ENCODE results near the gene KAZN.

KAZN gene

DNA sequence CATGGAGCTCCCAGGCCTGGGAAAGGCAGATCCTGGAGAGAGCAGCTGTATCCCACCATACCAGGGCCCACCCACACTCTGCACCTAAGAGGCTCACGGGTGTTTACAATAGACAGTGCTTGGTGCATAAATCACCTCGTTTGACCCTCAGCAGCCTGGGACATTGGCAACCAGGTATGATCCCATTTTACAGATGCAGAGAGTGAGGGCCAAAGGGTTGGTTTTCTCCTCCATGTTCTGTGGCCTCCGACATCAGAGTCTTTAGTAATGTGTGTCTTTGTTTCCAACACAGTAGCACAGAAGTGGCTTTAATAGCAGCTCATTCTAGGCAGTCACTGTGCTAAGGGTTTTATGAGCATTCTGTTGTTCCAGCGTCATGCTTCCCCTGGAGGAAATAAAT, 176.5 kb downstream of the KAZN start:
- no peak for DNase-seq
- Histone ChIP-seq H3K79me2 (ENCODE audit: control insufficient read depth, insufficient read depth, low read length, poor library complexity) (no peaks in the 10 kb centered on the region), H4K12ac (ENCODE audit: low read depth, low read length) (no peak overlapping the region), H2AFZ (ENCODE audit: insufficient read depth, low read length, poor library complexity) (no peak overlapping the region), H4K8ac (ENCODE audit: low read depth, low read length) (no peak overlapping the region), H3K23ac (ENCODE audit: low read length) (no peak overlapping the region), H3K14ac (ENCODE audit: low read length) (no peak overlapping the region), H3K4me3 (ENCODE audit: low read depth, low read length) (no peak overlapping the region), H2BK120ac (ENCODE audit: insufficient read depth, low read length, poor library complexity) (no peak overlapping the region), H3K18ac (ENCODE audit: low read length) (no peak overlapping the region), H2AK5ac (ENCODE audit: low read length) (no peak overlapping the region), H4K91ac (ENCODE audit: low read depth, low read length) (no peak overlapping the region), H3K4ac (ENCODE audit: low read depth, low read length) (no peak overlapping the region), H2BK12ac (ENCODE audit: low read length) (no peak overlapping the region), H3K27ac (ENCODE audit: low read depth, low read length) (no peak overlapping the region), H3K4me1 (ENCODE audit: control insufficient read depth in 1 of 2, insufficient read depth in 2 of 2, low read length in 2 of 2) (peaks cover 0 to 2% of the 10 kb centered on the region in 2 experiments), H3K4me2 (ENCODE audit: low read length) (no peak overlapping the region), H3K9ac (ENCODE audit: low read length) (no peak overlapping the region), H3K79me1 (ENCODE audit: low read length) (no peaks in the 10 kb centered on the region), H3K9me3 (ENCODE audit: insufficient read depth, low read depth, low read length) (peaks cover 2% of the 10 kb centered on the region), H3K27me3 (ENCODE audit: insufficient read depth, low read length) (no peaks in the 10 kb centered on the region), H2BK5ac (ENCODE audit: low read depth, low read length, poor library complexity) (no peak overlapping the region), H3K36me3 (ENCODE audit: control insufficient read depth in 1 of 2, insufficient read depth in 2 of 2, low read length in 2 of 2) (no peaks in the 10 kb centered on the region)
- no CpG with 5 or more reads among the region's 4 CpGs for WGBS (ENCODE audit: extremely low coverage, insufficient coverage, insufficient read length)

DNA sequence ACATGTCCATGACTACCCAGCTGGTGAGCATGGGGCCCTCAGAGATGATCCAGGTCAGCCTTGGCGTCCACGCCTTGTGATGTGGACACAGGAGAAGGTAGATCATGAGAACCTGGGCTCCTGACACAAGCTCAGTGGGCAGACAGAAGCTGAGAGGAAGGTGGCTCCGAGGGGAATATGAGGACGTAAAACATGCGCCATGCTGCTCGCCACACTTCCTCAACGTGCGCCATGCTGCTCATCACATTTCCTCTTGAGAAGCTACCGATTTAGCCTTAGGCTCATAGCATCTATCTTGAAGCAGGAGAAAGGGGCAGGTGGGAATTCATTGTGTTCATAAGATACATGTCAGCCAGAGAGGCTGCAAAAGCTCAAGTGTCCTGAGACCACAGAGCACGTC, 176.9 kb downstream of the KAZN start:
- H3K4me1 ChIP-seq (ENCODE audit: control insufficient read depth in 1 of 2, insufficient read depth in 2 of 2, low read length in 2 of 2): peaks cover 0 to 2% of the 10 kb centered on the region in 2 experiments
- no peak overlapping the region for H3K4me2 ChIP-seq (ENCODE audit: low read length)
- no peaks in the 10 kb centered on the region for H3K79me1 ChIP-seq (ENCODE audit: low read length)
- H3K4ac ChIP-seq (ENCODE audit: low read depth, low read length): no peak overlapping the region
- H2AFZ ChIP-seq (ENCODE audit: insufficient read depth, low read length, poor library complexity): no peak overlapping the region
- H2BK5ac ChIP-seq (ENCODE audit: low read depth, low read length, poor library complexity): no peak overlapping the region
- no peak overlapping the region for H2BK12ac ChIP-seq (ENCODE audit: low read length)
- no peak overlapping the region for H4K12ac ChIP-seq (ENCODE audit: low read depth, low read length)
- H2AK5ac ChIP-seq (ENCODE audit: low read length): no peak overlapping the region
- no peak for DNase-seq
- WGBS (ENCODE audit: extremely low coverage, insufficient coverage, insufficient read length): no CpG with 5 or more reads among the region's 10 CpGs
- H3K27me3 ChIP-seq (ENCODE audit: insufficient read depth, low read length): no peaks in the 10 kb centered on the region
- H3K9me3 ChIP-seq (ENCODE audit: insufficient read depth, low read depth, low read length): peaks cover 2% of the 10 kb centered on the region
- H3K18ac ChIP-seq (ENCODE audit: low read length): no peak overlapping the region
- no peak overlapping the region for H4K8ac ChIP-seq (ENCODE audit: low read depth, low read length)
- H3K14ac ChIP-seq (ENCODE audit: low read length): no peak overlapping the region
- H3K79me2 ChIP-seq (ENCODE audit: control insufficient read depth, insufficient read depth, low read length, poor library complexity): no peaks in the 10 kb centered on the region
- H3K9ac ChIP-seq (ENCODE audit: low read length): no peak overlapping the region
- no peak overlapping the region for H3K23ac ChIP-seq (ENCODE audit: low read length)
- H3K36me3 ChIP-seq (ENCODE audit: control insufficient read depth in 1 of 2, insufficient read depth in 2 of 2, low read length in 2 of 2): no peaks in the 10 kb centered on the region
- no peak overlapping the region for H3K27ac ChIP-seq (ENCODE audit: low read depth, low read length)
- no peak overlapping the region for H3K4me3 ChIP-seq (ENCODE audit: low read depth, low read length)
- H4K91ac ChIP-seq (ENCODE audit: low read depth, low read length): no peak overlapping the region
- H2BK120ac ChIP-seq (ENCODE audit: insufficient read depth, low read length, poor library complexity): no peak overlapping the region

DNA sequence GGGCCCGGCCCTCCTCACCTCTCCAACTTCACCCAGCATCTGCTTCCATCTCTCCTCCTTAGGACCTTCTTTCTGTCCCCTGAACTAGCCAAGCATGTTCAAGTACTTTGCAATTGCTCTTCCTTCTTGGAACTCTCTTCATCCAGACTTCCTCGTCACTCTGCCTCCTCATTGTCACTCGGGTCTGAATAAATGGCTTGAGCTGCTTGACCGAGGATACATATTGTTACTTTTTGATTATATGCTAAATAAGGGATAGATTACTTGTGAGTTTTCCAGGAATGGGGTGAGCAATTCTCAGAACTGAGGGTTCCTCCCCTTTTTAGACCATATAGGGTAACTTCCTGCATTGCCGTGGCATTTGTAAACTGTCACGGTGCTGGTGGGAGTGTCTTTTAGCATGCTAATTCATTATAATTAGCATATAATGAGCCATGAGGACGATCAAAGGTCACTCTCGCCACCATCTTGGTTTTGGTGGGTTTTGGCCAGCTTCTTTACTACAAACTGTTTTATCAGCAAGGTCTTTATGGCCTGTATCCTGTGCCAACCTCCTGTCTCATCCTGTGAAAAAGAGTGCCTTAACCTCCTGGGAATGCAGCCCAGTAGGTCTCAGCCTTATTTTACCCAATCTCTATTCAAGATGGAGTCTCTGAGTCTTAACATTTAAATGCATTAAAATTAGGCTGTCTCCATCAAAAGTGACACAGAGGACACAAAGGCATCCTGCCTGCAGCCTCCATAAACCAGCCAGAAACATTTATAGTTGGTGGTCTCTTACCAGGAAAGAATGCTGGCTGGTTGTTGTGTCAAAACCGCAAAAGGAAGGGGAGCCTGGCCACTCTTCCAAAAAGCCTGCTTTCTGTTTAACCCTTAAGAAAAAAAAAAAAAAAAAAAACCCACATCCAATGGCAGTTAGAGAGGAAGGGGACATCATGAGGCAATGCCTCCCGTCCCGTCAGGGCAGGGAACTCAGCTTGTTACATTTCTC, 179.3 kb downstream of the KAZN start:
- Histone ChIP-seq H2BK12ac (ENCODE audit: low read length) (no peak overlapping the region), H3K79me1 (ENCODE audit: low read length) (no peaks in the 10 kb centered on the region), H3K4me1 (ENCODE audit: control insufficient read depth in 1 of 2, insufficient read depth in 2 of 2, low read length in 2 of 2) (peaks cover 0 to 2% of the 10 kb centered on the region in 2 experiments), H3K27me3 (ENCODE audit: insufficient read depth, low read length) (no peaks in the 10 kb centered on the region), H3K9ac (ENCODE audit: low read length) (no peak overlapping the region), H3K27ac (ENCODE audit: low read depth, low read length) (no peak overlapping the region), H3K4me2 (ENCODE audit: low read length) (no peak overlapping the region), H3K79me2 (ENCODE audit: control insufficient read depth, insufficient read depth, low read length, poor library complexity) (no peaks in the 10 kb centered on the region), H3K18ac (ENCODE audit: low read length) (no peak overlapping the region), H2AK5ac (ENCODE audit: low read length) (no peak overlapping the region), H4K91ac (ENCODE audit: low read depth, low read length) (no peak overlapping the region), H3K36me3 (ENCODE audit: control insufficient read depth in 1 of 2, insufficient read depth in 2 of 2, low read length in 2 of 2) (no peaks in the 10 kb centered on the region), H3K23ac (ENCODE audit: low read length) (no peak overlapping the region), H2BK120ac (ENCODE audit: insufficient read depth, low read length, poor library complexity) (no peak overlapping the region), H4K8ac (ENCODE audit: low read depth, low read length) (no peak overlapping the region), H3K4ac (ENCODE audit: low read depth, low read length) (no peak overlapping the region), H2BK5ac (ENCODE audit: low read depth, low read length, poor library complexity) (no peak overlapping the region), H3K9me3 (ENCODE audit: insufficient read depth, low read depth, low read length) (peaks cover 2% of the 10 kb centered on the region), H4K12ac (ENCODE audit: low read depth, low read length) (no peak overlapping the region), H3K4me3 (ENCODE audit: low read depth, low read length) (no peak overlapping the region), H2AFZ (ENCODE audit: insufficient read depth, low read length, poor library complexity) (no peak overlapping the region), H3K14ac (ENCODE audit: low read length) (no peak overlapping the region)
- no CpG with 5 or more reads among the region's 11 CpGs for WGBS (ENCODE audit: extremely low coverage, insufficient coverage, insufficient read length)
- DNase-seq: no peak

DNA sequence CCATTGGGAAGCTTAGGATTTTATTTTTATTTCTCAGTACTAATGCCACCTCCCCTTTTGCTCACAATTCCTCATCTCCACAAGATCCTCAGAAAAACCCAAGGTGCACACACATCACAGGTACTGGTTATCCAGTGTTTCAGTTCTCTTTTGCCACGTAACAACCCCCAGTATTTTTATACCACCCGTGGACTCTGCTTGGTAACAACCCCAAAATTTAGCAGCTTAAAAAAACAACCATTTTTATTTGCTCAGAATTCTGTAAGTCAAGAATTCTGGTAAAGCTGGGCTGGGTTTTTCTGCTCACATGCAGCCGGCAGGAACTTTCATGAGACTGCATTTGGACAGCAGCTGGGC, 180.0 kb downstream of the KAZN start:
- Histone ChIP-seq H3K79me2 (ENCODE audit: control insufficient read depth, insufficient read depth, low read length, poor library complexity) (no peaks in the 10 kb centered on the region), H2BK120ac (ENCODE audit: insufficient read depth, low read length, poor library complexity) (no peak overlapping the region), H3K18ac (ENCODE audit: low read length) (no peak overlapping the region), H4K12ac (ENCODE audit: low read depth, low read length) (no peak overlapping the region), H3K27ac (ENCODE audit: low read depth, low read length) (no peak overlapping the region), H4K8ac (ENCODE audit: low read depth, low read length) (no peak overlapping the region), H3K4me3 (ENCODE audit: low read depth, low read length) (no peak overlapping the region), H2BK5ac (ENCODE audit: low read depth, low read length, poor library complexity) (no peak overlapping the region), H3K23ac (ENCODE audit: low read length) (no peak overlapping the region), H3K14ac (ENCODE audit: low read length) (no peak overlapping the region), H3K27me3 (ENCODE audit: insufficient read depth, low read length) (no peaks in the 10 kb centered on the region), H2BK12ac (ENCODE audit: low read length) (no peak overlapping the region), H3K9me3 (ENCODE audit: insufficient read depth, low read depth, low read length) (peaks cover 2% of the 10 kb centered on the region), H3K4me2 (ENCODE audit: low read length) (no peak overlapping the region), H4K91ac (ENCODE audit: low read depth, low read length) (no peak overlapping the region), H2AFZ (ENCODE audit: insufficient read depth, low read length, poor library complexity) (no peak overlapping the region), H3K79me1 (ENCODE audit: low read length) (no peaks in the 10 kb centered on the region), H2AK5ac (ENCODE audit: low read length) (no peak overlapping the region), H3K4ac (ENCODE audit: low read depth, low read length) (no peak overlapping the region), H3K9ac (ENCODE audit: low read length) (no peak overlapping the region), H3K4me1 (ENCODE audit: control insufficient read depth in 1 of 2, insufficient read depth in 2 of 2, low read length in 2 of 2) (peaks cover 0 to 2% of the 10 kb centered on the region in 2 experiments), H3K36me3 (ENCODE audit: control insufficient read depth in 1 of 2, insufficient read depth in 2 of 2, low read length in 2 of 2) (no peaks in the 10 kb centered on the region)
- DNase-seq: no peak
- WGBS (ENCODE audit: extremely low coverage, insufficient coverage, insufficient read length): no CpG with 5 or more reads among the region's 3 CpGs
